GM19035 (cell line): Measurements from ENCODE around the gene IQCE.

Experiments
- ATAC-seq: cut with Tn5 transposase; IDR thresholded peaks from one replicate; pipeline ENCODE4 v1.9.1; 2021; ENCODE audit not compliant: unreplicated experiment

IQCE gene

GRCh38 chr7:2631946-2632732 lies 73.4 kb downstream of the IQCE start, which contains the start of gene TTYH3:
TTYH3 (plus strand) TSS chr7:2631986; CDS start chr7:2632156, 170 bp downstream.
- peak; percentile 51 for ATAC-seq

- no peak for ATAC-seq
These were observed 74.2 kb downstream of the IQCE start for GRCh38 chr7:2632733-2633537.

GRCh38 chr7:2633538-2634266 lies 74.9 kb downstream of the IQCE start:
- ATAC-seq: no peak

DNA sequence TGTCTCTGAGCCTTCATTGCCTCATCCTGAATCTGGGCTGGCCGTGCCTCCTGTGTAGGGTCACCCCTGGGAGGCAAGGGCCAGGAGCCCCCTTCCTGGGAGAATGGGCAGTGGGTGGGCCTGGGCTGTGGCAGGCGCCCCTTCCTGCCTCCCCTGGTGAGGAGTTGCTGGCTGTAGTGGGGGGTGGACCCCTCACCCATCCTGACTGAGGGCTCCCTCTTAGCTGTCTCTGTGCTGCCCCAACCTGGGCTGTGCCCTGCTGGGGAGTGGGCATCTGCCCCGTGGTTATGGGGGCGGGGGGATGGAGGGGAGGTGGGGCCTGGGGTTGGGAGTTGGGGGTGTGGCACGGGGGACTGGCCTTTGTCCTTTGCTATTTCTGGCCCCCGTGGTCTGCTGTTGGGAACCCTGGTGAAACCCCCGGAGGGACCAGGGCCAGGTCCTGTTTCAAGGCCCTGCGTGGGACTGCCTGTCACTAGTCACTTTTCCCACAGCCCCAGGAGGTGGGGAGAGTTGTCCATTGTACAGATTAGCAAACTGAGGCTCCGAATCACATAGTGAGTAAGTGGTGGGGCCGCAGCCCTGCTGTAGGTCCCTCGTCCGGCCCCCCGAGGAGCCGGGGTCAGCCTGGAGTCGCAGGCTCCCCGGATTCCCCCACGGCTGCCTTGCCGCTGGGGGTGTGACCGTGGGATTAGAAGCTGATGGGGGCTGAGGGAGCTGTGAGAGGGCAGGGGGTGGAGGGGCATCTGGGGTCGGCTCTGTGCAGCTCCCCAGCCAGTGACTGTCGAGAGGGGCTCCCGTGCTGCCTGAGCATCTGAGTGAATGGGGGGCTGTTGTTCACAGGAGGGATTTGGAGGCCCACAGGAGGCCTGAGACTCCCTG lies 75.7 kb downstream of the IQCE start:
- ATAC-seq: no peak

DNA sequence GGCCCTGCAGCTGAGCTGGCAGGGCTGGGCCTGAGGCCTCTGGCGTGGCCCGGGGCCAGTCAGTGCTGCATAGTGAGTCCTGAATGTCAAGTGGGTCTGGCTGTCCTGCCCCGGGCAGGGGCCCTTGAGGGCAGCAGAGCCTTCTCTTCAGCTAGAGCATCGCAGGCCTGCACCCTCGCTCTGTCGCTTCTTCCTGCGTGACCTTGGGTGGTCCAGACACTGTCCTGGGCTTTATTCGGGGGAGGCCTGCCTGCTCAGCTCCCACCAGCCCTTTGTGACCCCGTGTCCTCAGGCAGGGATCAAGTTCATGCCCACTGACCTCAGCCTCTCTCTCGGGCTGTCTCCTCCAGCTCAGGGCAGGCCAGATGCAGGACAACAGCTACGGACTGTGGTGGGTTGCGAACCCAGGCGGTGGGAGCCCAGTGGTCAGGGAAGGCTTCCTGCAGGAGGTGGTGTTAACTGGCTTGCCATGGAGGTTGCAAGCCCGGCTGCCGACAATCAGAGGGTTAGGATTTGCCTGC lies 76.4 kb downstream of the IQCE start:
- ATAC-seq: no peak

DNA sequence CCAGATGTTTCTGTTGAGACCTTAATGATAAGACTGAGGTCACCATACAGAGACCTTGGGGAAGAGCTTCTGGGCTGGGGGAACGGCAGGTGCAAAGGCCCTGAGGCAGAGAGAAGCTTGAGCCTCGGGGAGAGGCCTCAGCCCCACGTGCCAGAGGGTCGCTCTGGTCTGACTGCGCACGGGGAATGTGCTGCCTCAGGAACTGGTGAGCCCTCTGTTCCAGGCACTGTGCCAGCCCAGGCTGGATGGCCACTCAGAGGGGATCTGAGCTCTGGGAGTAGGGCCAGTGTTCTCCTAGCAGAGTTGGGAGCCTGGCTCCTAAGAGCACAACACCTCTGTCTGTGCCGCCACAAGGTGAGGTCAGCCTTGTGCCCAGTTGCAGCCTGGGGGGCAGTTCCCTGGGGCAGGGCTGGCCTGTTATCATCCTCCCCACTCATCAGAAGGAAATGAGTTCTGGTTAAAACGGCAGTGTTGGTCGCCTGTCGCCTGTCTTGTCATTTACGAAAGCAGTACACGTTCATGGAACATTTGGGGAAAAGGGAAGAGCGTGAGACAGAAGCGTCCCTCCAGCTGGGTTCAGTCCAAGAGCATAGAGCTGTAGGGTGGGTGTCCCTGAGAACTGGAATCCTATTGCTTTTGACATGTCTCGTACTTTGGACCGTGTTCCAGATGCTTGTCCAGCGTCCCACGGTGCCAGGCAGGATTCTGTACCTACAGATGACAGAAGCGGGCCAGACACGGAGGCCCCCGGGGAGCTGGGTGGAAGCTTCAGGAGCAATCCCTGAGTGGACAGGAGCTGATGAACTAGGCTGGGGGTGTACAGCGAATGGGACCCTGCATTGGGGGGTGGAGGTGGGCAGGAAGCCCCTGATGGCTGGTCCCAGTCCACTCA lies 77.3 kb downstream of the IQCE start:
- no peak for ATAC-seq

GRCh38 chr7:2637066-2637471 lies 78.3 kb downstream of the IQCE start:
- ATAC-seq: no peak

DNA sequence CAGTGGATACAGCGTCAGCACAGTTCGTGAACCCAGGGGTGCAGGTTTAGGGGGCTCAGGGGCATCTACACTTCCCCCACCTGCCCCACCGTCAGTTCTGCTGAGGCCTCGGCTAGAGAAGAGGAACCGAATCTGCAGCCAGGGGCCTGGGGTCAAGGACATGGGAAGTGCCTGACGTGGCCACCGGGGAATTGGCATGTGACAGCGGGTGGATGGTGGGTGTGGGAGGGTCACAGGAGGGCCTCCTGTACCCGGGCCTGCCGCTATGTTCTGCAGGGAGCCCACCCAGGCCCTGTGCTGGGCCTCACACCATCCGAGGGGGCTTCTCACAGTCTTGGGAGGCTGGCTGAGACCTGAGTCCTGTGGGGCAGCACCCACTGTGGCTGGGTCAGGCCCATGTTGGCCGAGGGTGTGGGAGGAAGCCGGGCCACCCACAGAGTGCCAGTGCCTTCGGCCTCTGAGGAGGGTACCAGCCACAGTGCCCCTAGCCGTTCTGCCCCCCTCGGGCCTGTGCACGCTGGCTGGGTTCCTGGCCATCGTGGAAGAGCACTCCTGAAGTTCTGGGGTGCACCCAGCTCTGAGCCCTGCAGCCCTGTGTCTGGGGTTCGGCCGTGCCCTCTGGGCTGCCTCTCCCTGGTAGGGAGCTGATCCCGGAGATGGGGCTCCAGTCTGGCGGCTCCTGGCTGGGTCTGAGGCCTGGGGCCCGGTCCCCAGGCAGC lies 78.9 kb downstream of the IQCE start:
- no peak for ATAC-seq

- no peak for ATAC-seq
These were observed 79.6 kb downstream of the IQCE start for GRCh38 chr7:2638224-2638991.

DNA sequence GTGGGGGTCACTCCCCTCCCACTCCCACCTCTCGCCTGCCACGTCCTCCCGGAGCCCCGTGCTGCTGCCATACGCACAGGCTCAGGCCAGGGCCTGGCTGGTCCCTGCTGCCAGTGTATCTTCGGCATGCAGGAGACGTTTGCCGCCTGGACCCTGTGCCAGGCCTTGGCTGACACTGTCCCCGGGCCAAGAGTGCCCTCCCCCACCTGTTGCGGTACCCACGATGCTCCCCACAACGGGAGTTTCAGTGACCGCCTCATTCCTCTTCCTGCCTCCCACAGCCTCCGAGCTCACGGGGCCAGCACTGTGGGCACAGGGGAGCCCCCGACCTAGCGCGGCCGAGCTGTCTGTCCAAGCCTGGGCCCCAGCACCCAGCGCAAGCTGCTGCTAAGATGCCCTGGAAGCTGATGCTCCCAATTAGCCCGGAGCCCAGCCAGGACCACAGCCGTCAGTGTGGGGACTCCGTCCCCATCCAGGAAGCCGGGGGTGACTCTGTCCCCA lies 80.5 kb downstream of the IQCE start:
- no peak for ATAC-seq

GRCh38 chr7:2639695-2640481 lies 81.1 kb downstream of the IQCE start:
- no peak for ATAC-seq

DNA sequence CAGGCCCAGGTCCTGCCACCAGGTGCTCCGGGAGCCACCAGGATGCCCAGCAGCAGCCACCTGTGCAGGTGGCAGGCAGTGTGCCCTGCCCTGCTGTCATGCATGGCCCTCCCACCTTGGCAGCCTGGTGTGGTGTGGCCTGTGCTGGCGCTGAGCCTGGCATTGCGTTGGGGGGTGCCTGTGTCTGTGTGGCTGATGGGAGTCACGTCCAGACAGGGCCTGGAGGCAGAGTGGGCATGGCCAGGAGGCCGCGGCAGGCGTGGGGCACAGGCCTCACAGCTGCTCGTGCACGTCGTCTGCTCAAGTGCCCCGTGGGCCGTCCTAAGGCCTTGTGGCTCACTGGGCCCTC lies 81.7 kb downstream of the IQCE start:
- no peak for ATAC-seq

- ATAC-seq: no peak
These were observed 82.1 kb downstream of the IQCE start for GRCh38 chr7:2640846-2641316.

DNA sequence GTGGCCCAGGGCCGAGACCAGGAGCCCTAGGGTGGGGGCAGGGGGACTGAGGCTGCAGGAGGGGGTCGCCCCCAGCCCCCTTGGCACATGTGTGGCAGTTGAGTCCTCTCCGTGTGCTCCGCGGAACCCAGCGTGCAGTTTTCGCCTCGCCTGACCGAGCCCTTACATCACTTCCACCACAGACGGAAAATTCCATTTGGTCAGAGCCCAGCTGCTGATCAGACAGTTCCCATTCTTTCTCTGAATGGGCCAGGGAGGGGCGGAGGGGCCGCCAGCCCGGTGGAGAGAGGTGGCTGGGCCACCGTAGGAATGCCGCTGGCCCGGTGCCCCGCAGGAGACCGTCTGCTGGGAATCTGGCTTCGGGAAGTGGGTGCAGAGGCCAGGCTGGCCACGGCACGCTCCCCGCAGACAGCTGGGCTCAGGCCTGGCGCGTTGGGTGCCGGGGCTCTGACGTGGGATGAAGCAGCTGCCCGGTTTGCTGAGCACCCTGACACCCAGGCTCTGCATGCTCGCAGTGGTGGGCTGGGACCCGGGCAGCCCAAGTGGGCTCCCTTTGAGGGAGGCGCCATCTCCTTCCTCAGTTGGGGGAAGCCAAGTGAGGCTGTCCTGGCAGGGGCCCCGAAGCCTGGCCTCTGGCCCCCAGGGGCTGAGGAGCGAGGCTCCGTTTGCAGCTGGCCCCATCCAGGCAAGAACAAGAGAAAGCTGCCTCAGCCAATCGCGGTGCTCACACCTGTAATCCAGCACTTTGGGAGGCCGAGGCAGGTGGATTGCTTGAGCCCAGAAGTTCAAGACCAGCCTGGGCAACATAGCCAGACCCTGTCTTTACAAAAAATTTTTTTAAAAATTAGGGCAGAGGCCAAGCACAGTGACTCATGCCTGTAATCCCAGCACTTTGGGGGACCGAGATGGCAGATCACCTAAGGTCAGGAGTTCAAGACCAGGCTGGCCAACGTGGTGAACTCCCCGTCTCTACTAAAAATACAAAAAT lies 82.9 kb downstream of the IQCE start:
- no peak for ATAC-seq

- ATAC-seq: no peak
These were observed 84.8 kb downstream of the IQCE start for GRCh38 chr7:2643386-2644219.
